Endothelial cell (in vitro differentiated cells): Measurements from ENCODE around the gene TENT5C. TPM values are rescaled to one million over a fixed set of nuclear protein-coding genes. Genes with fewer than 3 reads are reported as not detected.

Source experiments
- DNase-seq: peaks from one replicate; pipeline ENCODE4 v3.0.0; 2021; ENCODE audit warnings: low spot score
- H3K27ac Mint-ChIP-seq: one replicate; pipeline ENCODE4 v1.8.0; 2021; ENCODE audit warnings: mixed read lengths, inconsistent platforms; ENCODE audit not compliant: unreplicated experiment
- H3K27me3 Mint-ChIP-seq: one replicate; pipeline ENCODE4 v1.8.0; 2021; ENCODE audit warnings: mild to moderate bottlenecking, moderate library complexity, mixed read lengths, inconsistent platforms; ENCODE audit not compliant: unreplicated experiment
- H3K36me3 Mint-ChIP-seq: one replicate; pipeline ENCODE4 v1.8.0; 2021; ENCODE audit warnings: mild to moderate bottlenecking, low read depth, mixed read lengths, inconsistent platforms; ENCODE audit not compliant: unreplicated experiment
- H3K4me1 Mint-ChIP-seq: one replicate; pipeline ENCODE4 v1.8.0; 2021; ENCODE audit warnings: mild to moderate bottlenecking, mixed read lengths, inconsistent platforms; ENCODE audit not compliant: unreplicated experiment
- H3K4me3 Mint-ChIP-seq: one replicate; pipeline ENCODE4 v1.8.0; 2021; ENCODE audit warnings: mild to moderate bottlenecking, mixed read lengths, inconsistent platforms; ENCODE audit not compliant: unreplicated experiment
- H3K9me3 Mint-ChIP-seq: one replicate; pipeline ENCODE4 v1.8.0; 2021; ENCODE audit warnings: mixed read lengths, inconsistent platforms; ENCODE audit not compliant: unreplicated experiment
- CTCF ChIP-seq: fragments of 200-600 bp; sonication (generic); IDR thresholded peaks from one replicate; pipeline ENCODE4 v1.5.0; 2021; ENCODE audit warnings: antibody characterized with exemption; ENCODE audit not compliant: unreplicated experiment
- total RNA-seq: library from RNA; stranded (reverse); fragmentation: NEBNext Ultra II Directional; extraction: Animal tissue kit (Norgen Biotek cat#: 25700); gene quantifications from one replicate; pipeline ENCODE4 v1.2.1, GENCODE V29; 2021; ENCODE audit not compliant: unreplicated experiment

The TENT5C gene
- total RNA-seq, 1 donor from 2014 or later: 0.05 TPM

DNA sequence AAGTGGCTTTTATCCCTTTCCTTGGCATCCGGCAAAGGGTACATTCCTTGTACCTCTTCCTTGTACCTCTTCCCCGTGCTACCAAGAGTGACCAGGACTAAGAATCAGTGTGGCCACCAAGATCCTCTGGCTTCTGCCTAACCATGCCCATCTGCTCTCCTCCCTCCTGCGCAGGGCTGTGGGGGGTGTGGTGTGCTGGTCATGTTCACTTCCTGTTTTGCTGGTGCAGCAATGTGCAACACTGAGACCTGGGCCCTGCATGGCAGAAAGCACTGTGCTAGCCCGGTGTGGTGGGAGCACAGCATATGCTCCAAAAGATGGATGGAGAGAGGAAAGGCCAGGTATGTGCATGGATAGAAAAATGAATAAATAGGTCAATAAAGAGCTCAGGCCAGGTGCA, 33.3 kb upstream of the TENT5C start:
- H3K4me3 Mint-ChIP-seq: no peak overlapping the region
- H3K9me3 Mint-ChIP-seq: no peaks in the 10 kb centered on the region
- DNase-seq: no peak
- peaks cover 4% of the 10 kb centered on the region for H3K4me1 Mint-ChIP-seq
- H3K27ac Mint-ChIP-seq: no peak overlapping the region
- H3K27me3 Mint-ChIP-seq: peaks cover 3% of the 10 kb centered on the region
- H3K36me3 Mint-ChIP-seq: no peaks in the 10 kb centered on the region
- no peak for TF ChIP-seq CTCF

GRCh38 chr1:117573386-117574023, 32.3 kb upstream of the TENT5C start:
- Mint-ChIP-seq H3K4me3 (no peak overlapping the region), H3K36me3 (peaks cover 5% of the 10 kb centered on the region), H3K4me1 (peaks cover 4% of the 10 kb centered on the region), H3K27me3 (peaks cover 5% of the 10 kb centered on the region), H3K9me3 (no peaks in the 10 kb centered on the region), H3K27ac (no peak overlapping the region)
- DNase-seq: no peak
- no peak for TF ChIP-seq CTCF

DNA sequence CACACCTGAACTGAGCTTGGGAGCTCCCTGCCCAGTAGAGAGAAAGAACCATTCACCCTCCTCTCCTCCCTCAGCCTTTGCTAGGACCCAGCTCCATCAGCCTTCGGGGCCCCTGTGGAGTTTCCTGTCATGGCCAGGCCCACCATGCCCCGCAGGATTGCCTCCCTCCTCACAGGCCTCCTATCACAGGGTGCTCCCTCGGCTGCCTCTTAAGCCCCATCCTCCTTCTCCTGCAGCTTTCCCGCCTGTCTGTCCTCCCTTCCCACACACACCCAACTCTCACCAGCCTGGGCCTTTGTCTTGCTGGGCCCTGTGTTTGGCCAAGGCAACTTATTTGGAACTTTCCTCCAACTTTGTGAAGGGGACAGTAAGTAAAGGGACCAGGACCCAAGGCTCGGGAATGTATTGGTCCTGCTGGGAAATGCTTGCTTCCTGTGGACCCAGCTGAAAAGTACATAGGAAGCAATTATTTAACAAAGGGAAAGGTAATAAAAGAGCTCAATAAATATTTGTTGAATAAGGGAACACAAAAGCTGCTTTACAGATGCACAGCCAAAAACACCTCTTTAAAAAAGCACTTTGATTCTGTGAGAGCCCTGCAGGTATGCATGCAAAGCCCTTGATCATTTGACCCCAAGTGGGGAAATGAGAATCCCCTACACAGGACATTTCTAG, 31.6 kb upstream of the TENT5C start:
- Mint-ChIP-seq H3K36me3 (peaks cover 6% of the 10 kb centered on the region), H3K27me3 (peaks cover 7% of the 10 kb centered on the region), H3K27ac (no peak overlapping the region), H3K4me3 (no peak overlapping the region), H3K4me1 (peaks cover 4% of the 10 kb centered on the region), H3K9me3 (no peaks in the 10 kb centered on the region)
- no peak for TF ChIP-seq CTCF
- DNase-seq: no peak

DNA sequence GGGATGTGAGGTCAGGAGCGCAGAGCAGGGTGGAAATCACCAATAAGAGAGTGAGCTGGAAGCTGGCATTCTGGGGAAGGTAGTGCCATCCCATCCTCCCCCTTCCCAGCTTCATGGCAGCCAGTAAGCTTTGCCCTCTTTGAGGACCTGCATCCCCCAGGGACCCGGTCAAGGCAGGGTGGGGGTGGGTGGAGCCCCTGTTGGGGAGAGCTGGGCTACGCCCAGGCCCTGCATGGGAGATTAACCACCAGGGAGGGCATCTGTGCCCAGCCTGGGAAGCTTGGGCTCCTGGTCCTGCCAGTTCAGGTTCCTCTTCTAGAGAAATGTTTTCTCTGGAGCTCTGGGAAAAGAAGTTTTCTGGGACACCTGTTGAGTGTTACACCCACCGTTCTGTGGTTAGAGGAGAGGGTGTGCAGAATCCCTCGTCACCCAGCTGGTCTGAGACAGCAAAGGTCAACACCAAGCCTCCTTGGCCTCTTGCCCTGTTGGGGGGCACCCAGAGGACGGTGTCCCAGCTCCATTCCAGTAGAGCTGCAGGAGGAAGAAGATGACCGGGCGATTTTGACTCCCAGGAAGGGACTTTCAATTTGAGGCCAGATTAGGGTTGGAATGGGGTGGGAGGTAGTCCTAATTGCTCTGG, 30.1 kb upstream of the TENT5C start:
- Mint-ChIP-seq H3K4me3 (no peak overlapping the region), H3K27ac (no peak overlapping the region), H3K4me1 (peaks cover 5% of the 10 kb centered on the region), H3K36me3 (peaks cover 6% of the 10 kb centered on the region), H3K27me3 (peaks cover 10% of the 10 kb centered on the region), H3K9me3 (no peaks in the 10 kb centered on the region)
- DNase-seq: no peak
- no peak for TF ChIP-seq CTCF

DNA sequence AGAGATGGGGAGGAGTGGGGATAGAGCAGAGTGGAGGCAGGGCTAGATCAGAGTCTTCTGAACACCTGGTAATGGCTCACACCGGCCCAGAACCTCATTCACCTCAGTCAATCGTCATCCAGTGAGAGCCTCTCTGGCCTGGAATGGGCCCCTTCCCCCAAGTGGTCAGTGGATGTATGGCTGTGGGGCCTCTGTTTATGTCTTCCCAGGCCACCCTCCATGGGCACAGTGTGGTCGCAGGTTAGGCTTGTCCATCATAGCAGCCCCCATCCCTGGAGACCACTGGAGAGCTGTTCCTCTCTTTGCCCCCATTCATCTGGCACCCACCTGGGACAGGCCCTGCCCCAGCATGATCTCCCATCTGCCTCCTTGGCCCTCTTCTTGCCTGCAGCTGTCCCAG, 29.6 kb upstream of the TENT5C start:
- no peak overlapping the region for H3K4me3 Mint-ChIP-seq
- H3K27me3 Mint-ChIP-seq: peaks cover 12% of the 10 kb centered on the region

More for the DNA sequence above, 29.6 kb upstream of the TENT5C start:
- no peak overlapping the region for H3K27ac Mint-ChIP-seq
- no peak for TF ChIP-seq CTCF
- peaks cover 6% of the 10 kb centered on the region for H3K36me3 Mint-ChIP-seq
- no peaks in the 10 kb centered on the region for H3K9me3 Mint-ChIP-seq
- peaks cover 7% of the 10 kb centered on the region for H3K4me1 Mint-ChIP-seq
- DNase-seq: no peak
